MCF 10A (cell line): ENCODE data around the gene CHEK2. TPM values are rescaled to one million over a fixed set of nuclear protein-coding genes. Genes with fewer than 3 reads are reported as not detected.
"Not testable (repeated sequence)": the region's sequence is repeated elsewhere in the genome, so short reads cannot be mapped to it uniquely, and the experiment has no call there.

Experiments
- BruUV-seq: library from RNA; stranded (reverse); fragments of 400-500 nt; replicated peaks from 2 replicates; lab custom pipeline; 2021; lab: Mats Ljungman, UMichigan
- CTCF ChIA-PET: fragments of 300-600 bp; sonication (Branson Sonifier 250); formaldehyde crosslinking; extraction: SDS; loops from one replicate; lab custom pipeline; 2021; ENCODE audit warnings: antibody characterized with exemption, inconsistent platforms; lab: Yijun Ruan, JAX
- POLR2A ChIA-PET: fragments of 300-600, 350-650 bp; sonication (Branson Sonifier 250); formaldehyde crosslinking; extraction: SDS; loops from one replicate; lab custom pipeline; 2020; ENCODE audit warnings: antibody characterized with exemption, inconsistent platforms; lab: Yijun Ruan, JAX
- DNase-seq: peaks from one replicate; pipeline ENCODE4 v3.0.0-alpha.2; 2018; ENCODE audit not compliant: unreplicated experiment
- H3K27ac Mint-ChIP-seq: one replicate; pipeline ENCODE4 v1.8.0; 2022; ENCODE audit warnings: mild to moderate bottlenecking, low read depth, mixed read lengths; ENCODE audit not compliant: unreplicated experiment
- H3K27me3 Mint-ChIP-seq: one replicate; pipeline ENCODE4 v1.8.0; 2022; ENCODE audit warnings: mixed read lengths; ENCODE audit not compliant: insufficient read depth, unreplicated experiment
- H3K36me3 Mint-ChIP-seq: one replicate; pipeline ENCODE4 v1.8.0; 2022; ENCODE audit warnings: mild to moderate bottlenecking, moderate library complexity, mixed read lengths; ENCODE audit not compliant: insufficient read depth, unreplicated experiment
- H3K4me1 Mint-ChIP-seq: one replicate; pipeline ENCODE4 v1.8.0; 2022; ENCODE audit warnings: mixed read lengths; ENCODE audit not compliant: insufficient read depth, unreplicated experiment
- H3K4me3 Mint-ChIP-seq: one replicate; pipeline ENCODE4 v1.8.0; 2022; ENCODE audit warnings: mild to moderate bottlenecking, moderate library complexity, mixed read lengths; ENCODE audit not compliant: unreplicated experiment
- H3K9me3 Mint-ChIP-seq: one replicate; pipeline ENCODE4 v1.8.0; 2022; ENCODE audit warnings: mixed read lengths; ENCODE audit not compliant: unreplicated experiment
- intact Hi-C: fragments of 100-400 bp; cut with micrococcal nuclease; formaldehyde crosslinking; loops from 2 replicates; pipeline ENCODE4 v1.14.1; 2022
- total RNA-seq: library from RNA; stranded (reverse); gene quantifications from 2 replicates; pipeline ENCODE4 v1.2.3, GENCODE V29; 2022
- TF ChIP-seq, protein P1 (sequence below): fragments of 200-600 bp; IDR thresholded peaks from one replicate; pipeline ENCODE4 v1.8.0; 2022; ENCODE audit warnings: antibody characterized with exemption, mild to moderate bottlenecking; ENCODE audit not compliant: unreplicated experiment

Gene CHEK2
- total RNA-seq, 1 experiment from 2014 or later, result 18.8 TPM

DNA sequence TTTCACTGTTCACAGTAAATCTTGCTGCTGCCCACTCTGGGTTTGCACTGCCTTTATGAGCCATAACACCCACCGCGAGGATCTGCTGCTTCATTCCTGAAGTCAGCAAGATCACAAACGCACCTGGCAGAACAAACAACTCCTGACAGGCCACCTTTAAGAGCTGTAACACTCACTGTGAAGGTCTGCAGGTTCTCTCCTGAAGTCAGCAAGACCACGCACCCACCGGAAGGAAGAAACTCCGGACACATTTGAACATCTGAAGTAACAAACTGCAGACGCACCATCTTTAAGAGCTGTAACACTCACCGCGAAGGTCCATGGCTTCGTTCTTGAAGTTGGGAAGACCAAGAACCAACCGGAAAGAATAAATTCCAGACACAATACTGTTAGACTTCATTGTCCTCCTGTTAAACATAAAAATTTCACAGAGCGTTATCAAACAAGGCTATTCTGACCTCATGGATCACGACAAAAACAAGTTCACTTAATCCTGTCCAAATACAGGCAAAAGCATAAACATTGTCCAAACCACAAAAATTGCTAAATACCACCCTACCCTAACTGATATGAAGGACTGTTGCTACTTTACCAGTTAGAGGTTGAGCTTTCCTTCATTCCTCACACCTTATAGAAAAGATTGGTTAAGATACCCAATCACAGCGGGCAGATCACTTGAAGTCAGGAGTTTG is 27.9 kb upstream of the CHEK2 start:
- ChIA-PET CTCF (no interaction called here), POLR2A (interaction anchor here (0.9 to 5.8 kb wide), 2 partner anchors 14 to 30 kb away, joined by 3 to 74 read pairs; partner anchors contain the start of gene XBP1)
- Mint-ChIP-seq H3K4me1 (peaks cover 7% of the 10 kb centered on the region), H3K36me3 (peaks cover 21% of the 10 kb centered on the region), H3K9me3 (no peaks in the 10 kb centered on the region), H3K4me3 (no peak overlapping the region), H3K27me3 (no peaks in the 10 kb centered on the region), H3K27ac (no peak overlapping the region)
- BruUV-seq, result no TSS peak
- intact Hi-C loops, result no loop called here
- DNase-seq, result no peak
- TF ChIP-seq, protein P1, sequence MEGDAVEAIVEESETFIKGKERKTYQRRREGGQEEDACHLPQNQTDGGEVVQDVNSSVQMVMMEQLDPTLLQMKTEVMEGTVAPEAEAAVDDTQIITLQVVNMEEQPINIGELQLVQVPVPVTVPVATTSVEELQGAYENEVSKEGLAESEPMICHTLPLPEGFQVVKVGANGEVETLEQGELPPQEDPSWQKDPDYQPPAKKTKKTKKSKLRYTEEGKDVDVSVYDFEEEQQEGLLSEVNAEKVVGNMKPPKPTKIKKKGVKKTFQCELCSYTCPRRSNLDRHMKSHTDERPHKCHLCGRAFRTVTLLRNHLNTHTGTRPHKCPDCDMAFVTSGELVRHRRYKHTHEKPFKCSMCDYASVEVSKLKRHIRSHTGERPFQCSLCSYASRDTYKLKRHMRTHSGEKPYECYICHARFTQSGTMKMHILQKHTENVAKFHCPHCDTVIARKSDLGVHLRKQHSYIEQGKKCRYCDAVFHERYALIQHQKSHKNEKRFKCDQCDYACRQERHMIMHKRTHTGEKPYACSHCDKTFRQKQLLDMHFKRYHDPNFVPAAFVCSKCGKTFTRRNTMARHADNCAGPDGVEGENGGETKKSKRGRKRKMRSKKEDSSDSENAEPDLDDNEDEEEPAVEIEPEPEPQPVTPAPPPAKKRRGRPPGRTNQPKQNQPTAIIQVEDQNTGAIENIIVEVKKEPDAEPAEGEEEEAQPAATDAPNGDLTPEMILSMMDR, result no peak

DNA sequence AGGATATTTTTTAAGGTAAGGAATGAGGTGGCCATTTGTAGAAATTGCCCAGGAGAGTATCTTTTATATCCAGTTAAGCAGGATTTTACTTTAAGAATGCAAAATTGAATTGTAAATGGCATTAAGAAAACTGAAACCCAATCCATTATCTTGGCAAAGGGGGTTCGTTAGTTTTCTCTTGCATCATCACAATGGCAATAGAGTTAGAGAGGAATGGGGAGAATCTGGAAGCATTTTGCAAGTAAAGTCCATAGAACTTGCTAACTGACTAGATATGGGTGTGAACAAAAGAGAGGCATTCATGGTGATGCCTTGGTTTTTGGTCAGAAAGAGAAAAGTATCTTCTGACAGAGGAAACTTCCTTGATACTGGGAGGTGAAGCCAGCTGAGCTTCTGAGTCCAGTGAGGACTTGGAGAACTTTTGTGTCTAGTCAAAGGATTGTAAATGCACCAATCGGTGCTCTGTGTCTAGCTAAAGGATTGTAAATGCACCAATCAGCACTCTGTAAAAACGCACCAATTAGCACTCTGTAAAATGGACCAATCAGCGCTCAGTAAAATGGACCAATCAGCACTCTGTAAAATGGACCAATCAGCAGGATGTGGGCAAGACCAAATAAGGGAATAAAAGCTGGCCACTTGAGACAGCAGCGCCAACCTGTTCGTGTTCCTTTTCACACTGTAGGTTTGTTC is 27.2 kb upstream of the CHEK2 start:
- peaks cover 6% of the 10 kb centered on the region for H3K4me1 Mint-ChIP-seq
- TF ChIP-seq, protein P1, result no peak
- BruUV-seq, result no TSS peak
- no peak for DNase-seq
- no peaks in the 10 kb centered on the region for H3K9me3 Mint-ChIP-seq
- ChIA-PET POLR2A (no interaction called here), CTCF (no interaction called here)
- H3K36me3 Mint-ChIP-seq, result peaks cover 14% of the 10 kb centered on the region
- intact Hi-C loops, result no loop called here
- H3K4me3 Mint-ChIP-seq, result no peak overlapping the region
- no peaks in the 10 kb centered on the region for H3K27me3 Mint-ChIP-seq
- H3K27ac Mint-ChIP-seq, result no peak overlapping the region

DNA sequence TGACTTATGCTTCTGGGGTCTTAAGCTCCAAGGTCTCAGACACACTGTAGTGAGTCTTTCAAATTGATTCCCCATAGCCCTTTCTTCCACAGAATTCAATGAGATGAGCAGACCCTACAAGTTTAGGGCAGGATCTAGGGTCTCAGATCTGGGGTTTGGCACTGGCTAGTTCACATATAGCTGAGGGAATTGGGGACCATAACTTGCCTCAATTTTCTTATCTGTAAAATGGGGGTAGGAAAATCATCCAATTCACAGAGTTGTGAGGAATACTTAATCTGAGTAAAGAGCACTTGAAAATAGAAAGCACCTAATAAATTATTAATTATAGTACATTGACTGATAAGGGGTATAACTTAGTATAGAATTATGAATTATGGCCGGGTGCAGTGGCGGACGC is 25.0 kb upstream of the CHEK2 start:
- ChIA-PET CTCF (no interaction called here), POLR2A (no interaction called here)
- TF ChIP-seq, protein P1, result no peak
- peaks cover under 1% of the 10 kb centered on the region for H3K36me3 Mint-ChIP-seq
- intact Hi-C loops, result no loop called here
- no peaks in the 10 kb centered on the region for H3K27me3 Mint-ChIP-seq
- no peaks in the 10 kb centered on the region for H3K9me3 Mint-ChIP-seq
- no peak overlapping the region for H3K27ac Mint-ChIP-seq
- no TSS peak for BruUV-seq
- no peak for DNase-seq
- H3K4me1 Mint-ChIP-seq, result no peaks in the 10 kb centered on the region
- no peak overlapping the region for H3K4me3 Mint-ChIP-seq

DNA sequence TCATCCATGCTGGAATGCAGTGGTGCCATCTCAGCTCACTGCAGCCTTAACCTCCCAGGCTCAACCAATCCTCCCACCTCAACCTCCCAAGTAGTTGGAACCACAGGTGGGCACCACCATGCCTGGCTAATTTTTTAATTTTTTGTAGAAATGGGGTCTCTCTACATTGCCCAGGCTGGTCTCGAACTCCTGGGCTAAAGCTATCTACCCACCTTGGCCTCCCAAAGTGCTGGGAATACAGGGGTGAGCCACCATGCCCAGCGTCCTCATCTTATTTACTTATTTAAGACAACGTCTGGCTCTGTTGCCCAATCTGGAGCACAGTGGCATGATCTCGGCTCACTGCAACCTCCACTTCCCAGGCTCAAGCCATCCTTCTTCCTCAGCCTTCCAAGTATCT is 20.4 kb upstream of the CHEK2 start:
- POLR2A ChIA-PET, H3K9me3 Mint-ChIP-seq, H3K4me1 Mint-ChIP-seq, H3K36me3 Mint-ChIP-seq, H3K4me3 Mint-ChIP-seq, H3K27ac Mint-ChIP-seq, BruUV-seq, intact Hi-C loops, DNase-seq, H3K27me3 Mint-ChIP-seq: not testable (repeated sequence)
- CTCF ChIA-PET, result interaction anchor here (0.7 kb wide), 1 partner anchor 11 kb away, joined by 3 read pairs; no protein-coding TSS in a partner anchor
